ENCODE data around the gene ZNF276.
"Not testable (repeated sequence)": the region's sequence is repeated elsewhere in the genome, so short reads cannot be mapped to it uniquely, and the experiment has no call there.

GRCh38 chr16:89694784-89695085, 26.6 kb upstream of the ZNF276 start:
- TF ChIP-seq CTCF (optimal IDR thresholded peaks at IDR 0.05 in 1 of 3, IDR thresholded peaks at IDR 0.05 in 1 of 3, conservative IDR thresholded peaks at IDR 0.05 in 1 of 3; ENCODE audit: extremely low read depth in 1 of 3, insufficient read depth in 2 of 3, low read length in 3 of 3); EZH2 (IDR thresholded peaks at IDR 0.05; ENCODE audit: low read length): not testable (repeated sequence)
